Keratinocyte (primary cell): ENCODE results near the gene SPATA6. TPM values are rescaled to one million over a fixed set of nuclear protein-coding genes. Genes with fewer than 3 reads are reported as not detected.

ENCODE experiments used
- DNase-seq: peaks from one replicate; pipeline ENCODE4 v3.0.0-alpha.2; 2011; ENCODE audit warnings: low read depth, missing footprints, low spot score
- FAIRE-seq: peaks from 2 replicates; lab custom pipeline; 2011; peaks lifted over from hg19 to GRCh38; lab: Jason Lieb, UNC
- H2AFZ ChIP-seq: 2 replicates; pipeline ENCODE4 v1.6.0; 2012; ENCODE audit warnings: low read length, control low read depth, inconsistent platforms; ENCODE audit not compliant: control insufficient read depth
- H3K27ac ChIP-seq: 2 replicates; pipeline ENCODE4 v1.5.1; 2011; ENCODE audit warnings: low read length; ENCODE audit not compliant: control insufficient read depth, insufficient read depth
- H3K27me3 ChIP-seq: 3 replicates; pipeline ENCODE4 v1.6.0; 2011; ENCODE audit warnings: low read length; ENCODE audit not compliant: control insufficient read depth, insufficient read depth; ENCODE audit errors: extremely low read depth
- H3K36me3 ChIP-seq, 2 experiments: 2 replicates in 1 of 2; 3 replicates in 1 of 2; pipeline ENCODE4 v1.5.1; 2011; ENCODE audit warnings: low read length in 2 of 2, mild to moderate bottlenecking in 1 of 2; ENCODE audit not compliant: control insufficient read depth in 2 of 2, insufficient read depth in 2 of 2; ENCODE audit errors: extremely low read depth in 1 of 2
- H3K4me1 ChIP-seq: 3 replicates; pipeline ENCODE4 v1.5.1; 2011; ENCODE audit warnings: low read length; ENCODE audit not compliant: control insufficient read depth, insufficient read depth; ENCODE audit errors: extremely low read depth
- H3K4me2 ChIP-seq: 3 replicates; pipeline ENCODE4 v1.6.0; 2011; ENCODE audit warnings: low read depth, low read length; ENCODE audit not compliant: control insufficient read depth, insufficient read depth; ENCODE audit errors: extremely low read depth
- H3K4me3 ChIP-seq, 3 experiments: fragments of 200-600 bp in 1 of 3; sonication (generic) in 1 of 3; 2 replicates in 2 of 3; 3 replicates in 1 of 3; pipeline ENCODE4 v1.5.1; 2011 to 2016; ENCODE audit warnings: low read length in 3 of 3, mild to moderate bottlenecking in 3 of 3, control low read depth in 2 of 3, inconsistent platforms in 1 of 3, low read depth in 1 of 3, mixed read lengths in 1 of 3, mixed run types in 1 of 3, moderate library complexity in 1 of 3; ENCODE audit not compliant: control insufficient read depth in 2 of 3, insufficient read depth in 2 of 3; ENCODE audit errors: extremely low read depth in 1 of 3
- H3K79me2 ChIP-seq: 2 replicates; pipeline ENCODE4 v1.6.0; 2012; ENCODE audit warnings: low read length; ENCODE audit not compliant: control insufficient read depth, insufficient read depth
- H3K9ac ChIP-seq: 3 replicates; pipeline ENCODE4 v1.6.0; 2011; ENCODE audit warnings: low read length; ENCODE audit not compliant: control insufficient read depth, insufficient read depth; ENCODE audit errors: extremely low read depth
- H3K9me1 ChIP-seq: 3 replicates; pipeline ENCODE4 v1.6.0; 2011; ENCODE audit warnings: low read length; ENCODE audit not compliant: control insufficient read depth, insufficient read depth; ENCODE audit errors: extremely low read depth
- H3K9me3 ChIP-seq: 2 replicates; pipeline ENCODE4 v1.5.1; 2012; ENCODE audit warnings: low read depth, low read length; ENCODE audit not compliant: control insufficient read depth
- H4K20me1 ChIP-seq: 3 replicates; pipeline ENCODE4 v1.6.0; 2011; ENCODE audit warnings: low read length; ENCODE audit not compliant: control insufficient read depth, insufficient read depth; ENCODE audit errors: extremely low read depth
- CTCF ChIP-seq, 3 experiments: IDR thresholded peaks in 1 of 3; conservative IDR thresholded peaks in 1 of 3; optimal IDR thresholded peaks in 1 of 3; 2 replicates in 2 of 3; 3 replicates in 1 of 3; pipeline versions ENCODE3 to v1.5.1; 2011; ENCODE audit warnings: low read length in 3 of 3, mild to moderate bottlenecking in 3 of 3, moderate library complexity in 2 of 3, control low read depth in 1 of 3, inconsistent platforms in 1 of 3; ENCODE audit not compliant: insufficient read depth in 2 of 3; ENCODE audit errors: extremely low read depth in 1 of 3
- EZH2 ChIP-seq: IDR thresholded peaks from one replicate; pipeline ENCODE4 v1.6.1; 2012; ENCODE audit warnings: inconsistent platforms, mild to moderate bottlenecking, low read length, moderate library complexity
- dilution Hi-C: fragments of 300-500 bp; cut with MboI; formaldehyde crosslinking; loops from one replicate; pipeline ENCODE4 v1.7.0; 2020; ENCODE audit warnings: low sequenced_read_pairs; ENCODE audit not compliant: extremely low pct_ligation_motif_present
- polyA plus RNA-seq, 5 experiments: library from polyadenylated mRNA; depleted of rRNA in 3 of 5; stranded (reverse) in 3 of 5; stranded (forward) in 1 of 5; unstranded in 1 of 5; fragments of >200 nt; gene quantifications; 1 replicate in 1 of 5; 2 replicates in 3 of 5; 3 replicates in 1 of 5; pipeline versions ENCODE4 v1.2.1 to v1.2.3, GENCODE V29; 2011 to 2012; ENCODE audit warnings: missing spikeins in 2 of 5, low read depth in 1 of 5, low replicate concordance in 1 of 5

SPATA6 gene
- polyA plus RNA-seq, 1 donor (not counting 4 experiments of a cell fraction or from before 2014, with no cell fraction given), result 1.7 TPM

- H2AFZ ChIP-seq, result no peak overlapping the region
- H3K9me1 ChIP-seq, result no peaks in the 10 kb centered on the region
- H4K20me1 ChIP-seq, result no peaks in the 10 kb centered on the region
- FAIRE-seq (no peak), DNase-seq (no peak)
- H3K4me1 ChIP-seq, result no peaks in the 10 kb centered on the region
- H3K9ac ChIP-seq, result no peak overlapping the region
- TF ChIP-seq CTCF (optimal IDR thresholded peaks at IDR 0.05 in 1 of 3, IDR thresholded peaks at IDR 0.05 in 1 of 3, conservative IDR thresholded peaks at IDR 0.05 in 1 of 3; ENCODE audit: extremely low read depth in 1 of 3, insufficient read depth in 2 of 3, low read length in 3 of 3) (no peak), EZH2 (no peak)
- no peaks in the 10 kb centered on the region for H3K27me3 ChIP-seq
- no peak overlapping the region for H3K27ac ChIP-seq
- H3K79me2 ChIP-seq, result no peaks in the 10 kb centered on the region
- no peak overlapping the region for H3K4me3 ChIP-seq
- no peak overlapping the region for H3K4me2 ChIP-seq
- H3K9me3 ChIP-seq, result no peaks in the 10 kb centered on the region
- H3K36me3 ChIP-seq, result no peaks in the 10 kb centered on the region
- dilution Hi-C loops, result no loop called here
Observed at GRCh38 chr1:48338257-48338656, 133.7 kb downstream of the SPATA6 start.

GRCh38 chr1:48333316-48333715 lies 138.7 kb downstream of the SPATA6 start:
- Histone ChIP-seq H3K4me1 (no peaks in the 10 kb centered on the region), H3K9me1 (no peaks in the 10 kb centered on the region), H3K27me3 (no peaks in the 10 kb centered on the region), H3K79me2 (no peaks in the 10 kb centered on the region), H3K36me3 (no peaks in the 10 kb centered on the region), H3K4me3 (no peak overlapping the region), H2AFZ (no peak overlapping the region), H3K9ac (no peak overlapping the region), H3K4me2 (no peak overlapping the region), H4K20me1 (no peaks in the 10 kb centered on the region), H3K27ac (no peak overlapping the region), H3K9me3 (no peaks in the 10 kb centered on the region)
- FAIRE-seq (no peak), DNase-seq (no peak)
- dilution Hi-C loops, result no loop called here
- TF ChIP-seq EZH2, result no peak
- TF ChIP-seq CTCF (optimal IDR thresholded peaks at IDR 0.05 in 1 of 3, IDR thresholded peaks at IDR 0.05 in 1 of 3, conservative IDR thresholded peaks at IDR 0.05 in 1 of 3; ENCODE audit: extremely low read depth in 1 of 3, insufficient read depth in 2 of 3, low read length in 3 of 3), result no peak
